ENCODE measurements around the gene SAMD15. TPM values are rescaled to one million over a fixed set of nuclear protein-coding genes. Genes with fewer than 3 reads are reported as not detected.

SAMD15 gene
- polyA plus RNA-seq, 1 experiment, result 0.72 TPM

- POLR2A ChIA-PET, result no interaction called here
- CTCF ChIA-PET, result interaction anchor here (0.6 kb wide), 1 partner anchor 68 kb away, joined by 3 read pairs; no protein-coding TSS in a partner anchor
- H3K4me3 ChIP-seq (ENCODE audit: low read depth, low read length), result no peak overlapping the region
- H3K27ac ChIP-seq (ENCODE audit: low read depth, low read length), result no peak overlapping the region
- no peak for DNase-seq (ENCODE audit: low read depth, low spot score)
- H3K9me3 ChIP-seq (ENCODE audit: control insufficient read depth, insufficient read depth, low read length), result no peaks in the 10 kb centered on the region
- TF ChIP-seq, protein P1, sequence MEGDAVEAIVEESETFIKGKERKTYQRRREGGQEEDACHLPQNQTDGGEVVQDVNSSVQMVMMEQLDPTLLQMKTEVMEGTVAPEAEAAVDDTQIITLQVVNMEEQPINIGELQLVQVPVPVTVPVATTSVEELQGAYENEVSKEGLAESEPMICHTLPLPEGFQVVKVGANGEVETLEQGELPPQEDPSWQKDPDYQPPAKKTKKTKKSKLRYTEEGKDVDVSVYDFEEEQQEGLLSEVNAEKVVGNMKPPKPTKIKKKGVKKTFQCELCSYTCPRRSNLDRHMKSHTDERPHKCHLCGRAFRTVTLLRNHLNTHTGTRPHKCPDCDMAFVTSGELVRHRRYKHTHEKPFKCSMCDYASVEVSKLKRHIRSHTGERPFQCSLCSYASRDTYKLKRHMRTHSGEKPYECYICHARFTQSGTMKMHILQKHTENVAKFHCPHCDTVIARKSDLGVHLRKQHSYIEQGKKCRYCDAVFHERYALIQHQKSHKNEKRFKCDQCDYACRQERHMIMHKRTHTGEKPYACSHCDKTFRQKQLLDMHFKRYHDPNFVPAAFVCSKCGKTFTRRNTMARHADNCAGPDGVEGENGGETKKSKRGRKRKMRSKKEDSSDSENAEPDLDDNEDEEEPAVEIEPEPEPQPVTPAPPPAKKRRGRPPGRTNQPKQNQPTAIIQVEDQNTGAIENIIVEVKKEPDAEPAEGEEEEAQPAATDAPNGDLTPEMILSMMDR (IDR thresholded peaks at IDR 0.05; ENCODE audit: low read depth, low read length), result no peak
- H3K27me3 ChIP-seq (ENCODE audit: control insufficient read depth, insufficient read depth, low read length), result no peaks in the 10 kb centered on the region
Measured at GRCh38 chr14:77375164-77375950, 1.8 kb upstream of the SAMD15 start.

DNA sequence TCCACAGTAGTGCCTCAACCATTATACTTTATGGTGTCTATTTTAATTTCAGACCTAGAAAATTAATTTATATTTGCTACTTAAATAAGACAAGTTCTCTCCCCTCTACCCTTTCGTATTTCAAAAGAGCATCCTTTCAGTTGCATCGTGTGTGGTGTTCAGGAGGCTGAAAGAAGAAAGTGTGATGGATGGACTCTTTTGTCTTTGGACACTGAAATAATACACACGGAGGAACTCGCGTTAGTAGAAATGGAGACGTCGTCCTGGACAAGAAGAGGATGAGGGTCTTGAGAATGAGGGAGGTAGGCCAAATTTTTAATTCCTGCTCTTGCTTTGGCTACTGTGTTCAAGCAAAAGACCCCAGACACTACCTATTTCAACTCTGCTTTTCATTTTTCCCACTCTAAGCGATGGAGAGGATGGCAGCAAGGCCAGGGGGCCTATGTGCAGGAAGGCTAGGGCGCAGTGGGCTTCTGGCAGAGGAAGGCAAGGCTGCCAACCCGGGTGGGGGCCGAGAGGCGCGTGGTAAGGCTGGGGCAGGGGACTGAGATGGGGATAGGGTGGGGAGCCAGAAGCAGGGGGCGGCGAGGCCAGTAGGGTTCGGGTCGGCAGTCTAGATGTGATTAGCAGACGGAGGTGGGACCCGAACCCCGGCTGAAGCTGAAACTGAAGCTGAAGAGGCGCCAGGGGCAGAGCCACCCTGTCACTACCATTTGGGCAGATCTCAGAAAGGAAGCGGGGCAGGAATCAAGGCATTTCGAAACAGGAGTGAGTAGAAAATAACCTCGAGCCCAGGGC lies 1.0 kb upstream of the SAMD15 start:
- no peak overlapping the region for H3K27ac ChIP-seq (ENCODE audit: low read depth, low read length)
- ChIA-PET CTCF (interaction anchor here (0.9 to 2.2 kb wide), 5 partner anchors 17 to 73 kb away, joined by 3 to 12 read pairs (median 5); partner anchors contain the start of genes GSTZ1 and POMT2), POLR2A (interaction anchor here (0.6 to 1.5 kb wide), 2 partner anchors 55 to 278 kb away, joined by 3 to 24 read pairs; partner anchors contain the start of genes CIPC, GSTZ1 and POMT2)
- H3K9me3 ChIP-seq (ENCODE audit: control insufficient read depth, insufficient read depth, low read length), result no peaks in the 10 kb centered on the region
- TF ChIP-seq, protein P1 (IDR thresholded peaks at IDR 0.05; ENCODE audit: low read depth, low read length), result no peak
- no peaks in the 10 kb centered on the region for H3K27me3 ChIP-seq (ENCODE audit: control insufficient read depth, insufficient read depth, low read length)
- DNase-seq (ENCODE audit: low read depth, low spot score), result no peak
- H3K4me3 ChIP-seq (ENCODE audit: low read depth, low read length), result peak overlapping the region; percentile 86

- TF ChIP-seq, protein P1 (IDR thresholded peaks at IDR 0.05; ENCODE audit: low read depth, low read length), result no peak
- no peak overlapping the region for H3K27ac ChIP-seq (ENCODE audit: low read depth, low read length)
- ChIA-PET POLR2A (interaction anchor here (0.6 to 1.5 kb wide), 4 partner anchors 11 to 56 kb away, joined by 3 to 24 read pairs (median 4); partner anchors contain the start of genes GSTZ1 and POMT2), CTCF (interaction anchor here (1.0 to 2.2 kb wide), 6 partner anchors 42 to 77 kb away, joined by 3 to 12 read pairs (median 4); partner anchors contain the start of genes GSTZ1 and POMT2)
- DNase-seq (ENCODE audit: low read depth, low spot score), result no peak
- H3K4me3 ChIP-seq (ENCODE audit: low read depth, low read length), result peak overlapping the region; percentile 86
- H3K27me3 ChIP-seq (ENCODE audit: control insufficient read depth, insufficient read depth, low read length), result no peaks in the 10 kb centered on the region
- H3K9me3 ChIP-seq (ENCODE audit: control insufficient read depth, insufficient read depth, low read length), result no peaks in the 10 kb centered on the region
Measured at GRCh38 chr14:77377502-77377844, 294 bp downstream of the SAMD15 start.

GRCh38 chr14:77378701-77379100 lies 1.5 kb downstream of the SAMD15 start:
- Histone ChIP-seq H3K9me3 (ENCODE audit: control insufficient read depth, insufficient read depth, low read length) (no peaks in the 10 kb centered on the region), H3K27ac (ENCODE audit: low read depth, low read length) (no peak overlapping the region), H3K27me3 (ENCODE audit: control insufficient read depth, insufficient read depth, low read length) (no peaks in the 10 kb centered on the region), H3K4me3 (ENCODE audit: low read depth, low read length) (no peak overlapping the region)
- TF ChIP-seq, protein P1 (IDR thresholded peaks at IDR 0.05; ENCODE audit: low read depth, low read length), result no peak
- POLR2A ChIA-PET, result no interaction called here
- no peak for DNase-seq (ENCODE audit: low read depth, low spot score)
- CTCF ChIA-PET, result no interaction called here
